Measurements from ENCODE around the gene USH1C. TPM values are rescaled to one million over a fixed set of nuclear protein-coding genes. Genes with fewer than 3 reads are reported as not detected.

USH1C gene
- total RNA-seq (1 to 10 TPM; 3.1 to 5.3 TPM), polyA plus RNA-seq (ENCODE audit: insufficient read length in 2 of 2) (1 to 10 TPM; 3.3 to 3.7 TPM)
- long read RNA-seq, donor 1: 0 reads
- long read RNA-seq, donor 2: 0 reads
- long read RNA-seq, donor 3: 0 reads
- long read RNA-seq, donor 4: 0 reads

GRCh38 chr11:17544181-17544622, at the start of gene USH1C:
TSS of gene USH1C (minus strand) at chr11:17544416. CDS start at chr11:17544307, 109 bp downstream.
- Histone ChIP-seq H3K4me1 (ENCODE audit: control insufficient read depth, insufficient read depth, low read length) (peaks cover 23% of the 10 kb centered on the region), H3K27me3 (ENCODE audit: control insufficient read depth, insufficient read depth, low read length) (peaks cover 21% of the 10 kb centered on the region), H3K4me3 (ENCODE audit: low read depth, low read length) (no peak within 1 kb of the TSS), H3K9me3 (ENCODE audit: control insufficient read depth, insufficient read depth, low read length) (no peaks in the 10 kb centered on the region), H3K27ac (ENCODE audit: low read depth, low read length) (no peak within 1 kb of the TSS), H3K36me3 (ENCODE audit: control insufficient read depth, insufficient read depth, low read length) (no peaks in the 10 kb centered on the region)
- no peak for DNase-seq (ENCODE audit: low read depth in 4 of 6, low spot score in 6 of 6)
- WGBS (ENCODE audit: insufficient coverage): 2% methylated on average over 31 of the region's 32 CpGs

DNA sequence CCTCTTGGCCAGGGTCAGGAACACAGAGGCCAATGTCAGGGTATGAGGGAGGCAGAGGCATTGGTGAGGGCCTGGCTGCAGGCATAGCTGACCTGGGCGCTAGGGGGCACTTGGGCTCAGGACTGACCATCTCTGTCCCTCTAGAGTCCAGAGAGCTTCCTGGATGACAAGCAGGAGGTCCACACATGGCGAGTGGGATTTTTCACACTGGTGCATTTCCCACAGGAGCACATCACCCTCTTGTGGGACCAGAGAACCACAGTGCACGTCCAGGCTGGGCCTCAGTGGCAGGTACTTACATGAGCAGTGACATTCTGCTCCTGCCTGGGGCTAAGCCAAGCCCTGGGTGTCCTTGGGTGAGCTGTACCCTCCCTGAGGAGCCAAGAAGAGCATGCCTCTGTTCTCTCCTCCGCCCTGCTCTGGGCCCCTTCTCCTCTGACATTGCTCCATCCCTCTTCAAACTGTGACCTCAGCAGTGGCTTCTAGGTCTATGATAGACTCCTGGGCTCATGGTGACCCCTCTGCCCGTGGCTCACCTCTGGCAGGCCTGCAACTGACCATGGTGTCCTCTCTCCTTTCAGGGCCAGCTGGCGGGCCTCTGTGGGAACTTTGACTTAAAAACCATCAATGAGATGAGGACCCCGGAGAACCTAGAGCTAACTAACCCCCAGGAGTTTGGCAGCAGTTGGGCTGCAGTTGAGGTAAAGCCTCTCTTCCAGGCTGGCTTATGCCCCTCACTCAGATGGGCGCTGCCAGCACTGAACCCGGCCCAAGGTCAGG, 49.4 kb upstream of the USH1C start:
- Histone ChIP-seq H3K9me3 (ENCODE audit: control insufficient read depth, insufficient read depth, low read length) (no peaks in the 10 kb centered on the region), H3K27ac (ENCODE audit: low read depth, low read length) (no peak overlapping the region), H3K4me3 (ENCODE audit: low read depth, low read length) (no peak overlapping the region), H3K27me3 (ENCODE audit: control insufficient read depth, insufficient read depth, low read length) (no peaks in the 10 kb centered on the region), H3K4me1 (ENCODE audit: control insufficient read depth, insufficient read depth, low read length) (no peaks in the 10 kb centered on the region), H3K36me3 (ENCODE audit: control insufficient read depth, insufficient read depth, low read length) (no peaks in the 10 kb centered on the region)
- DNase-seq (ENCODE audit: low read depth in 4 of 6, low spot score in 6 of 6): no peak
- WGBS (ENCODE audit: insufficient coverage): 75% methylated on average over 9 of the region's 9 CpGs

GRCh38 chr11:17591293-17591692, 47.1 kb upstream of the USH1C start:
- H3K36me3 ChIP-seq (ENCODE audit: control insufficient read depth, insufficient read depth, low read length): no peaks in the 10 kb centered on the region
- H3K4me3 ChIP-seq (ENCODE audit: low read depth, low read length): no peak overlapping the region
- WGBS (ENCODE audit: insufficient coverage): 88% methylated on average over 9 of the region's 11 CpGs
- H3K27ac ChIP-seq (ENCODE audit: low read depth, low read length): no peak overlapping the region
- H3K4me1 ChIP-seq (ENCODE audit: control insufficient read depth, insufficient read depth, low read length): no peaks in the 10 kb centered on the region
- no peak for DNase-seq (ENCODE audit: low read depth in 4 of 6, low spot score in 6 of 6)
- no peaks in the 10 kb centered on the region for H3K9me3 ChIP-seq (ENCODE audit: control insufficient read depth, insufficient read depth, low read length)
- no peaks in the 10 kb centered on the region for H3K27me3 ChIP-seq (ENCODE audit: control insufficient read depth, insufficient read depth, low read length)

- no peak for DNase-seq (ENCODE audit: low read depth in 4 of 6, low spot score in 6 of 6)
- no peaks in the 10 kb centered on the region for H3K9me3 ChIP-seq (ENCODE audit: control insufficient read depth, insufficient read depth, low read length)
- H3K4me3 ChIP-seq (ENCODE audit: low read depth, low read length): no peak overlapping the region
- H3K27ac ChIP-seq (ENCODE audit: low read depth, low read length): no peak overlapping the region
- H3K4me1 ChIP-seq (ENCODE audit: control insufficient read depth, insufficient read depth, low read length): no peaks in the 10 kb centered on the region
- H3K36me3 ChIP-seq (ENCODE audit: control insufficient read depth, insufficient read depth, low read length): no peaks in the 10 kb centered on the region
- no peaks in the 10 kb centered on the region for H3K27me3 ChIP-seq (ENCODE audit: control insufficient read depth, insufficient read depth, low read length)
- WGBS (ENCODE audit: insufficient coverage): 87% methylated on average over 7 of the region's 7 CpGs
Observed at GRCh38 chr11:17590463-17590862, 46.2 kb upstream of the USH1C start.

- Histone ChIP-seq H3K4me1 (ENCODE audit: control insufficient read depth, insufficient read depth, low read length) (no peaks in the 10 kb centered on the region), H3K4me3 (ENCODE audit: low read depth, low read length) (no peak overlapping the region), H3K36me3 (ENCODE audit: control insufficient read depth, insufficient read depth, low read length) (no peaks in the 10 kb centered on the region), H3K9me3 (ENCODE audit: control insufficient read depth, insufficient read depth, low read length) (no peaks in the 10 kb centered on the region), H3K27me3 (ENCODE audit: control insufficient read depth, insufficient read depth, low read length) (no peaks in the 10 kb centered on the region), H3K27ac (ENCODE audit: low read depth, low read length) (no peak overlapping the region)
- no peak for DNase-seq (ENCODE audit: low read depth in 4 of 6, low spot score in 6 of 6)
- 92% methylated on average over 3 of the region's 4 CpGs for WGBS (ENCODE audit: insufficient coverage)
Observed at GRCh38 chr11:17588721-17589120, 44.5 kb upstream of the USH1C start.

- 85% methylated on average over 7 of the region's 8 CpGs for WGBS (ENCODE audit: insufficient coverage)
- no peak for DNase-seq (ENCODE audit: low read depth in 4 of 6, low spot score in 6 of 6)
- H3K36me3 ChIP-seq (ENCODE audit: control insufficient read depth, insufficient read depth, low read length): no peaks in the 10 kb centered on the region
- no peaks in the 10 kb centered on the region for H3K27me3 ChIP-seq (ENCODE audit: control insufficient read depth, insufficient read depth, low read length)
- no peaks in the 10 kb centered on the region for H3K9me3 ChIP-seq (ENCODE audit: control insufficient read depth, insufficient read depth, low read length)
- no peak overlapping the region for H3K27ac ChIP-seq (ENCODE audit: low read depth, low read length)
- H3K4me1 ChIP-seq (ENCODE audit: control insufficient read depth, insufficient read depth, low read length): no peaks in the 10 kb centered on the region
- H3K4me3 ChIP-seq (ENCODE audit: low read depth, low read length): no peak overlapping the region
Observed at GRCh38 chr11:17588166-17588565, 44.0 kb upstream of the USH1C start.

DNA sequence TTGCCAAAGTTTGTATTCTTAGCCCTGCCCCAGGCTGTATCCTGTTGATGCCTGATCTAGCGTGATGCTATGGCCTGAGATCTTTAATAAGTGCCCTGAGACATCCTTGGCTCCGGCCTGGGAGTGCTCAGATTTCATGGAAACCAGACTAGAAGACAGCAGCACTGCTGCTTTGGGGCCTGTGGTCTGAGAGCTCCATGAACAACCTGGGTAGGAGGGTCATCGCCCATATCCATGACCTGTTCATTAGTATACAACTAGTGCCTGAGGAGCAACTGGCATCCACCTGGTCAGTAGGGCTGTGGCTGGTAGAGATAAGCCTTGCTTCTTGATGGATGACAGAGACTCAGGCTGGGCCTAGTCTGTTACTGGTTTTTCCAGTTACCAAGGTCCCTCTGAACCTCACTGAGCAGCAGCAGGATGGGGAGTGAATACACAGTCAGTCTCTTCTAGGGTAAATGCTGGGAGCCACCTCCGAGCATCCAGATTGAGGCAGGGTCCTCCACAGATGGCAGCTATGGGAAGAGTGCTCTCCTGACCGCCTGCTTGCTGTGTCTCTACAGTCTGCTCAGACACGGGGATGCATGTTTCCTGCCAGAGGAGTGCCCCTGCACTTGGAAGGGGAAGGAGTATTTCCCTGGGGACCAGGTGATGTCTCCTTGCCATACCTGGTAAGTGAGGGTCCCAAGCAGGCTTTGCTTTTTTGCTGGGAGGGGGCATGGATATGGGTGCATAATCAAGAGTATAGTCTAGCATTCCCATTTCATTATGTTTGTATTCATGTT, 41.9 kb upstream of the USH1C start:
- Histone ChIP-seq H3K27ac (ENCODE audit: low read depth, low read length) (no peak overlapping the region), H3K9me3 (ENCODE audit: control insufficient read depth, insufficient read depth, low read length) (peaks cover 3% of the 10 kb centered on the region), H3K27me3 (ENCODE audit: control insufficient read depth, insufficient read depth, low read length) (no peaks in the 10 kb centered on the region), H3K4me1 (ENCODE audit: control insufficient read depth, insufficient read depth, low read length) (no peaks in the 10 kb centered on the region), H3K4me3 (ENCODE audit: low read depth, low read length) (no peak overlapping the region), H3K36me3 (ENCODE audit: control insufficient read depth, insufficient read depth, low read length) (no peaks in the 10 kb centered on the region)
- no peak for DNase-seq (ENCODE audit: low read depth in 4 of 6, low spot score in 6 of 6)
- WGBS (ENCODE audit: insufficient coverage): 73% methylated on average over 5 of the region's 6 CpGs

DNA sequence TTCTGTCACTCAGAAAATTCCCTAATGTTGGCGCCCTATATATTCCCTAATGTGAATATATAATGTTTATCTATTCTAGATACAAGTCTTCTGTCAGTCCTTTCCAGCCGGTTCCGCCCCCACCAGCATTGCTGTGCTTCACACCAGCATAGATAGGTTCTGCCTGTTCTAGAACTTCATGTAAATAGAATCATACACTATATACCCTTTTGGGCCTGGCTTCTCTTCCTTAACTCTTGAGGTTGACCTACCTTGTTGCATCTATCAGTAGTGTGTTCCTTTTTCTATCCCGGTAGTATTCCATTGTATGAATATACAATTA, 37.5 kb upstream of the USH1C start:
- WGBS (ENCODE audit: insufficient coverage): no CpG with 5 or more reads among the region's 4 CpGs
- Histone ChIP-seq H3K27me3 (ENCODE audit: control insufficient read depth, insufficient read depth, low read length) (no peaks in the 10 kb centered on the region), H3K36me3 (ENCODE audit: control insufficient read depth, insufficient read depth, low read length) (no peaks in the 10 kb centered on the region), H3K4me3 (ENCODE audit: low read depth, low read length) (no peak overlapping the region), H3K9me3 (ENCODE audit: control insufficient read depth, insufficient read depth, low read length) (peaks cover 3% of the 10 kb centered on the region), H3K4me1 (ENCODE audit: control insufficient read depth, insufficient read depth, low read length) (no peaks in the 10 kb centered on the region), H3K27ac (ENCODE audit: low read depth, low read length) (no peak overlapping the region)
- no peak for DNase-seq (ENCODE audit: low read depth in 4 of 6, low spot score in 6 of 6)

- H3K36me3 ChIP-seq (ENCODE audit: control insufficient read depth, insufficient read depth, low read length): no peaks in the 10 kb centered on the region
- H3K4me3 ChIP-seq (ENCODE audit: low read depth, low read length): no peak overlapping the region
- 84% methylated on average over 4 of the region's 6 CpGs for WGBS (ENCODE audit: insufficient coverage)
- no peaks in the 10 kb centered on the region for H3K4me1 ChIP-seq (ENCODE audit: control insufficient read depth, insufficient read depth, low read length)
- no peak overlapping the region for H3K27ac ChIP-seq (ENCODE audit: low read depth, low read length)
- no peak for DNase-seq (ENCODE audit: low read depth in 4 of 6, low spot score in 6 of 6)
- no peaks in the 10 kb centered on the region for H3K27me3 ChIP-seq (ENCODE audit: control insufficient read depth, insufficient read depth, low read length)
- H3K9me3 ChIP-seq (ENCODE audit: control insufficient read depth, insufficient read depth, low read length): peaks cover 3% of the 10 kb centered on the region
Observed at GRCh38 chr11:17581036-17581731, 37.0 kb upstream of the USH1C start.

Data from spinal cord (tissue), 10 donors.